Effector memory CD8-positive, alpha-beta T cell (primary cell): ENCODE measurements around the gene OLFML2A.

Experiments used
- ATAC-seq: fragments of 150-1000 bp; cut with Tn5 transposase; replicated peaks from 2 replicates; pipeline ENCODE4 v1.10.0; 2021; ENCODE audit warnings: mild to moderate bottlenecking, moderate library complexity
- DNase-seq, 3 experiments: peaks; one replicate each; pipeline ENCODE4 v3.0.0; 2021
- H3K27ac Mint-ChIP-seq, 2 donors: one replicate each; pipeline ENCODE4 v1.8.0; 2022; ENCODE audit warnings: mild to moderate bottlenecking in 2 of 2, mixed read lengths in 2 of 2, moderate library complexity in 2 of 2
- H3K27me3 Mint-ChIP-seq, 2 donors: one replicate each; pipeline ENCODE4 v1.8.0; 2022; ENCODE audit warnings: mixed read lengths in 2 of 2
- H3K36me3 Mint-ChIP-seq: one replicate; pipeline ENCODE4 v1.8.0; 2022; ENCODE audit warnings: mild to moderate bottlenecking, moderate library complexity, mixed read lengths; ENCODE audit not compliant: insufficient read depth
- H3K4me1 Mint-ChIP-seq, 2 donors: one replicate each; pipeline ENCODE4 v1.8.0; 2022; ENCODE audit warnings: low read depth in 2 of 2, mixed read lengths in 2 of 2
- H3K4me3 Mint-ChIP-seq, 2 donors: one replicate each; pipeline ENCODE4 v1.8.0; 2022; ENCODE audit warnings: mild to moderate bottlenecking in 2 of 2, mixed read lengths in 2 of 2, moderate library complexity in 2 of 2
- H3K9me3 Mint-ChIP-seq, 2 donors: one replicate each; pipeline ENCODE4 v1.8.0; 2022; ENCODE audit warnings: mixed read lengths in 2 of 2

OLFML2A gene

DNA sequence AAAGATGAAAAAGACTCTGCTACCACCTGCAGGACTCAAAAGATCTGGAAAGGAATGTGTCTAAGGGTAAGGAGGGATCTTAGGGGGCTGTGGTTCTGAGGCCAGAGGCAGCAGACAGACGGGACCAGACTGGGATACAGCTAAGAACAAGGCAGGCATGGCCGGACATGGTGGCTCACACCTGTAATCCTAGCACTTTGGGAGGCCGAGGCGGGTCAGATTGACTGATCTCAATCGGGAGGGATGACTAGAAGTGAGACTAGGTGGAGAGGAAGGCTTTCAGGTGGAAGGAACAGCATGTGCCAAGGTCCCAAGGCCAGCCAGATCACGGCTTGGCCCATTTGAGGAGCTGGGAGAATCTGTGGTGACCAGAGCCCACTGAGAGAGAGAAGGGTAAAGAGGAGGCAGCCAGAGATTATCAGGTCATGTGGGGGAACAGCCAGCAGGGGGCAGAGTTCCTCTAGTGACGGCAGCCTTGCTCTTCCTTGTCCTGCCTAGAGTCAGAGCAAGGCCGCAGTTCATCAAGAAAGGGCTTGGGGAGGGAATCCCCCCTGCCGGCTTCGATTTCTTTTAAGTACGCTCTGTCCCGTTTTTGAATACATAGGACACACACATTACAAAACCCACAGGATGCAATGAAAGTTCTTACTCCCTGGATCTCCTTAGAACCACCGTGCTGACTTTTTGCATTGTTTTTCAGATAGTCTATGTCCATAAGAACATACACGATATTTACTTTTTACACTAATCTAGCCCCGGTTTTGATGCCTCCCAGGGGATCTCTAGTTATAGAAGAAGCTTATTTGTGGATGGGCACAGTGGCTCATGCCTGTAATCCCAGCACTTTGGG is 2.6 kb upstream of the OLFML2A start:
- peak; percentile 20 for ATAC-seq
- Mint-ChIP-seq H3K4me1 (peaks cover 32 to 35% of the 10 kb centered on the region in 2 donors), H3K4me3 (no peak overlapping the region), H3K36me3 (peaks cover 5% of the 10 kb centered on the region), H3K27me3 (peaks cover 24 to 53% of the 10 kb centered on the region in 2 donors), H3K9me3 (no peaks in the 10 kb centered on the region), H3K27ac (peak overlapping the region in 1 of 2 donors; percentile 29)
- peak; percentile 80 to 85 (median 83) for DNase-seq

DNA sequence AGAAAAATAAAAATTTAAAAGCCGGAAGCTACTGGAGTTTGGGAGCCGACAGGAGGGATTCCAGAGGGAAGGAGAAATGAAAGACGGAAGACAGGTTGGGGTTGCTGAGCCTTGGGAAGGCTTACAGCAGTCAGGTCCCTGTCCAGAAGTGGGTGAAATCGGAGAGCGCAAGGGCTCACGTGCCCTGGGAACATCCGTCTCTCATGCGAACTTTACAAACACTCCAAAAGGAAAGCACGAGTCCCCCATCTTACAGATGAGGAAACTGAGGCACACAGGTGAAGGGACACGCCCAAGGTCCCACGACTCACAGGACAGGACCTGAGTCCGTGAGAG is 347 bp upstream of the OLFML2A start:
- Mint-ChIP-seq H3K4me1 (peaks cover 18 to 19% of the 10 kb centered on the region in 2 donors), H3K9me3 (no peaks in the 10 kb centered on the region), H3K27me3 (peaks cover 12 to 39% of the 10 kb centered on the region in 2 donors), H3K36me3 (peaks cover 3% of the 10 kb centered on the region), H3K4me3 (peak overlapping the region; percentile 80 to 81), H3K27ac (no peak overlapping the region)
- DNase-seq (no peak), ATAC-seq (no peak)

DNA sequence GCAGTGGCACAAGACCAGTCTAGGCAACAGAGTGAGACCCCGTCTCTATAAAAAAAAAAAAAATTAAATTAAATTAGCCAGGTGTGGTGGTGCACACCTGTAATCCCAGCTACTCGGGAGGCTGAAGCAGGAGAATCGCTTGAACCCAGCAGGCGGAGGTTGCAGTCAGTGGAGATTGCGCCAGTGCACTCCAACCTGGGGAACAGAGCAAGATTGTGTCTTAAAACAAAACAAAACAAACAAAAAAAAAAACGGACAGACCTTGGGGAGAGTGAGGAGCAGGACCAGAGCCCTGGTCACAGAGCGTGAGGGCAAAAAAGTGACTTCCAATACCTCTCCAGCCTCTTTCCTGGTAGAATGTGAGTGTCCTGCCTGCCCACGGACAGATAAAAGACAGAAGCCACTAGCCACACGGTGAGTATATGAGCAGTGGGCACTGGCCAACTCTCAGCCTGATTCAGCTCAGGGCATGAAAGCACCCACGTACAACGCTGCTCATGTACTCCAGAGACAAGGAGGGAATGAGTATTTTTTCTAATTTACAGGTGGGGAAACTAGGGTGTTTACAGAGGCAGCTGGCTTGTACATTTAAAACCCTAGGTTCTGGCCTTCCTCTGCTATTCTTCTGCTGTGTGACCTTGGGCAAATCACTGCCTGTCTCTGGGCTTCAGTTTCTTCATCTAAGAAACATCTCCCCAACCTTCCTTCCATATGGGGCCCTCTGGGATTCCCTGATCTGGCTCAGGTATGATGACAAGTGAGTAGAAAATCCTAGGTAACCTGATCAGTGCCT is 1.8 kb downstream of the OLFML2A start:
- no peaks in the 10 kb centered on the region for H3K36me3 Mint-ChIP-seq
- H3K4me3 Mint-ChIP-seq = no peak overlapping the region
- H3K9me3 Mint-ChIP-seq = no peaks in the 10 kb centered on the region
- no peak for DNase-seq
- peaks cover 11 to 12% of the 10 kb centered on the region in 2 donors for H3K4me1 Mint-ChIP-seq
- H3K27ac Mint-ChIP-seq = peak overlapping the region in 1 of 2 donors; percentile 77
- peaks cover 12 to 25% of the 10 kb centered on the region in 2 donors for H3K27me3 Mint-ChIP-seq
- no peak for ATAC-seq

DNA sequence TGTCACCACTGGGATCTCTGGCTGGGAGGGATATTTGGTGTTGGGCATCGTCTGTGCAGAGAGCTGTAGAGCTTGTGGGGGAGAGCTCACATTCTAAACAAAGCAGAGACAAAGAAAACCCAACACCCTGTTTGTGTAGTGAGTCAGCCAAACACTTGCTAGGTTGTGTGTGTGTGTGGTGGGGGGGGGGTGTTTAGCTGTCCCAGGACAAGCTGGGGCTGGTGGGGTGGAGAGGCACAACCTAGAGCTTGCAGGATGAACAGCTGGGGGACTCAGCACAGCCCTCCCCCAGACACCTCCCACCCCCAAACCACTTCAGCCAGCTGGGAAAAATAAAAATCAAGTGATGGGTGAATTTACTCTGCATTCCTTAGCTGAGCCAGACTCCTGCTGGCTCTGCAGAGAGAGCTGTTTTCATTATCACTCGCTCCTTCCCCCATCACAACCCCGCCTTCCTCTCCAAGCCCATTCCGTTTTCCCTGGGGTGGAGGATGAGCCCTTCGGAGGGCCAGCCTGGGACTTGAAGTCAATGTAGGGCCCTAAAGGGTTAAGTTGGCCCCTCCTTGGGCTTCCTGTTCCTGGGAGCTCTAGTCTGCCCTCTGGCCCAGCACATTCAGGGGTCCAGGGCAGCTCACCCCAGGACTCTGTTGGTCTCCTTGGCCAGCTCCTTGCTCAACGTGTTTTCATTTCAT is 2.6 kb downstream of the OLFML2A start:
- Mint-ChIP-seq H3K4me1 (peaks cover 6% of the 10 kb centered on the region in 2 donors), H3K36me3 (no peaks in the 10 kb centered on the region), H3K27ac (peak overlapping the region in 1 of 2 donors; percentile 77), H3K4me3 (no peak overlapping the region), H3K27me3 (peaks cover 12 to 18% of the 10 kb centered on the region in 2 donors), H3K9me3 (no peaks in the 10 kb centered on the region)
- ATAC-seq (no peak), DNase-seq (no peak)

DNA sequence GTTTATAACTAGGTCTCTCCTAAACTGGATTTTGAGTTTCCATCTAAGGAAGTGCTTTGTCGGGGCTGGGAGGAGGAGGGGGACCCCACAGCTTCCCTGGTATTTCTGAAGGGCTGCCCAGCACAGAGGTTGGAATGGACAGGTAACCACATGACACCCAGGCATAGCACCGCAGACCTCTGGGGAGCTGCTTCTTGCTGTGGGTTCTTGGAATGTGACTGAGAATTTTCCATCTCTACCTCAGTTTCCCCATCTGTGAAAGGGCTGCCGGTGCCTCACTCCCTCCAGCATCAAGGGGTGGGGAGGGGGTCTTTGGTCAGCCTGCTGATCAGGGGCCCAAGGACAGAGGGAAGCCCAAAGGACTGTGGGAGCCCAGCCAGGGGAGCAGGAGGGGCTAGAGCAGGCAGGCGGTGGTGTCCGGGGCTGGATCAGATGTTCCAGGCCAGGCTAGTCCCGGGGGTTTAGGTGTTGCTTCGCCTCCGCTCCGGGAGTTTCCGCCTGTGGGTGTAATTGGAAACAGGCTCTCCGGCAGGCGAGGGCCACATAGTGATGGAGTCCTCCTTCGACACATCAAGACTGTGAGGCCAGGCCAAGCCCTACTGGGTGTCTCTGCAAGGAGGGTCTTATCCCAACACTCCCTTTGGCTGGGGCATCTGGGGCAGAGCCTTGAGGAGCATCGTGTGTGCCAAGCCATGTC is 3.3 kb downstream of the OLFML2A start:
- Mint-ChIP-seq H3K27ac (no peak overlapping the region), H3K4me3 (no peak overlapping the region), H3K36me3 (no peaks in the 10 kb centered on the region), H3K9me3 (no peaks in the 10 kb centered on the region), H3K4me1 (peaks cover 5 to 6% of the 10 kb centered on the region in 2 donors), H3K27me3 (peaks cover 12 to 15% of the 10 kb centered on the region in 2 donors)
- DNase-seq (no peak), ATAC-seq (no peak)

DNA sequence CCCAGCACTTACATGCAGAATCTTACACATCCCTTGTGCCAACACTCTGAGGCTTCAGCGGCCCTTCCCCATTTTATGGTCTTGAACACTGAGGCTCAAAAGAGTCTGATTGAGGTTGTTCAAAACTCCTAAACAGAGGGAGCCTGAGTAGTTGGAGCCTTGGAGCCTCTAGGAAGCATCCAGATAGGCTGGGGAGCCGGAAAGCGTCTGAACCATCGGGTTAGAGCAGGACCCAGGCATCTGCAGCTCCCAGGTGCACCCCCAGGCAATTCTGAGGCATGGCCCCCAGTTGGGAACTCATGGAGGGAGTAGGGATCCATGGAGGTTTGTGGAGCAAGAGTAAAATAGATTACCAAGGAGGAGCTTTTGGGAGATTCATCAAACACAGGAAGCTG is 3.8 kb downstream of the OLFML2A start:
- H3K27me3 Mint-ChIP-seq = peaks cover 9 to 11% of the 10 kb centered on the region in 2 donors

DNA sequence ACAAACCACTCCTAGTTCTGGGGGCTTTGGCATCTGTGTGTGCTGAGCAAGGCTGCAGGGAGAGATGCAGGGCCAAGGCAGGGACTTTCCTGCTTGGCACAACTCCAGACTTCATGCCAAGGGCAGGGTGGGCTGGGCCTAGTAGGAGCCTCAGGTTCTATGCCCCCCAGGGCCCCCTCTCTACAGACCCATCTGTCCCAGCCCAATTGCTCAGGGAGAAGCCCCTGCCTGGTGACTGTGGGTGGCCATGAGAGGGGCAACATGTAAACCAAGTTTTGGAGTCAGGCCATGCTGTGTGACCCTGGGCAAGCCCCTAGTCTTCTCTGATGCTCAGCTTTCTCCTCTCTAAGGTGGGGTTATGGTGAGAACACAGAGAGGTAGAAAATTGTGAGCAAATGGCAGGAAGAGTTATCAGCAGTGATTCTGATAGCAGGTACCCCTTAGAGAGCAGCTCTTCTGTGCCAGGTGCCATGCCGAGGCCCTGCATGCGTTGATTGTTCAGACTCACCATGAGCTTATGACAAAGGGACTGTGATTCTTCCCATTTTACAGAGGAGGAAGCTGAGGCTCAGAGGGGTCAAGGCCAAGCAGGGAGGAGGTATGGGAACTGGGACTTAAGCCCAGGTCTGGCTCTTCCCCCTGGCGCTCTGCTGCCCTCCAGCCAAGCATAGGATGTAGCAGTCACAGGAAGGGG is 5.2 kb downstream of the OLFML2A start:
- no peaks in the 10 kb centered on the region for H3K9me3 Mint-ChIP-seq
- no peak overlapping the region for H3K27ac Mint-ChIP-seq
- DNase-seq (no peak), ATAC-seq (no peak)
- H3K27me3 Mint-ChIP-seq = no peaks in the 10 kb centered on the region
- H3K36me3 Mint-ChIP-seq = no peaks in the 10 kb centered on the region
- no peaks in the 10 kb centered on the region for H3K4me1 Mint-ChIP-seq
- H3K4me3 Mint-ChIP-seq = no peak overlapping the region

More for the DNA sequence above, 3.8 kb downstream of the OLFML2A start:
- no peak for ATAC-seq
- Mint-ChIP-seq H3K9me3 (no peaks in the 10 kb centered on the region), H3K27ac (no peak overlapping the region), H3K36me3 (no peaks in the 10 kb centered on the region), H3K4me3 (no peak overlapping the region), H3K4me1 (peaks cover 5 to 6% of the 10 kb centered on the region in 2 donors)
- no peak for DNase-seq

DNA sequence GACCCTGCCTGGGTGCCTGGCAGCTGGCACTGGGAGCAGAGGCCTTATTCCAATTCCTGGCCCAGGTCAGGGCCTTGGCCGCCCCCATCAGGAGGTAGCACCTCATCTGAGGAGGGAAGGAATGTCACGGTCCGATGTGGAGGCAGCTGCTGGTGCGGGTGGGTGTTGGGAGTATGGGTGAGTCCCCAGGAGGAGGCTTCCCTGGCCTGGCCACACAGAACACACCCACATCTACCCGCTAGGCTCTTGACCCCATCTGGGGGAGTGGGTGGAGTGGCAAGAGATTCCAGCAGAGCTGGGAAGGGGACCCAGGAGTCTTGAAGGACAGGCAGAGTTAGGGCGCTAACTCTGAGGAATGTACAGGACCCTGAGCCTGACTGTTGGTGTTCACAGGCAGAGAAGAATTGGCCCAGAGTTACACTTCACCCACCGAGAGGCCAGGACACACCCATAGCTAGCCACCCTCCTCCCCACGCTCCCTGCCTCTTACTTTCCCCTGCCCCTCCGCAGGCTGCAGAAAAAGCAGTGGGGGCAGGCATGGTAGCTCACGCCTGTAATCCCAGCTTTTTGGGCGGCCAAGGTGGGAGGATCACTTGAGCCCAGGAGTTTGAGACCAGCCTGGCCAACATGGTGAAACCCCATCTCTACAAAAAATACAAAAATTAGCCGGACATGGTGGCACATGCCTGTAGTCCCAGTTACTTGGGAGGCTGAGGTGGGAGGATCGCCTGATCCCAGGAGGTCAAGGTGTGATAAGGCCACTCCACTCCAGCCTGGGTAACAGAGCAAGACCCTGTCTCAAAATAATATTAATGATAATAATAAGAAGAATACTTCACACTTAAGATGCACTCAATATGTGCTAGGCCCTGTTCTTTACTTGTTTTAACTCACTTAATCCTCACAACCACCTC is 6.0 kb downstream of the OLFML2A start:
- no peaks in the 10 kb centered on the region for H3K36me3 Mint-ChIP-seq
- no peaks in the 10 kb centered on the region for H3K27me3 Mint-ChIP-seq
- no peaks in the 10 kb centered on the region for H3K4me1 Mint-ChIP-seq
- no peak for DNase-seq
- no peak overlapping the region for H3K4me3 Mint-ChIP-seq
- ATAC-seq = no peak
- no peaks in the 10 kb centered on the region for H3K9me3 Mint-ChIP-seq
- no peak overlapping the region for H3K27ac Mint-ChIP-seq

DNA sequence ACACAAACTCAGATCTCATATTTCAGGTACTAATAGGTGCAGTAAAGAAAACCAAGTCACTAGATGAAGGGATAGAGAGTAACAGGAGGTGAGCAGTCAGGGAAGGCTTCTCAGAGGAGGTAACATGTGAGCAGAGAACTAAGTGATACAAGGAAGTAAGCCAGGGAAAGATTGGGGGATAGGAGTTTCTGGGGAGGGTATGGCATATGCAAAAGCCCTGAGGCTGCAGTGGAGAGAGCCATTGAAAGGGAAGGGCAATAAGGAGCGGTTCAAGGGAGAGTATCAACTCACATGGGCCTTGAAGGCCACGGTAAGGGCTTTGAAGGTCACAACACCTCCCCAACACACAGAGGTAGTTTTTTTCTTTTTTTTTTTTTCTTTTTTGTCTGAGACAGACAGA is 6.9 kb downstream of the OLFML2A start:
- H3K27me3 Mint-ChIP-seq = no peaks in the 10 kb centered on the region
- no peaks in the 10 kb centered on the region for H3K36me3 Mint-ChIP-seq
- H3K9me3 Mint-ChIP-seq = no peaks in the 10 kb centered on the region
- DNase-seq (no peak), ATAC-seq (no peak)
- no peak overlapping the region for H3K4me3 Mint-ChIP-seq
- H3K4me1 Mint-ChIP-seq = no peaks in the 10 kb centered on the region
- no peak overlapping the region for H3K27ac Mint-ChIP-seq

DNA sequence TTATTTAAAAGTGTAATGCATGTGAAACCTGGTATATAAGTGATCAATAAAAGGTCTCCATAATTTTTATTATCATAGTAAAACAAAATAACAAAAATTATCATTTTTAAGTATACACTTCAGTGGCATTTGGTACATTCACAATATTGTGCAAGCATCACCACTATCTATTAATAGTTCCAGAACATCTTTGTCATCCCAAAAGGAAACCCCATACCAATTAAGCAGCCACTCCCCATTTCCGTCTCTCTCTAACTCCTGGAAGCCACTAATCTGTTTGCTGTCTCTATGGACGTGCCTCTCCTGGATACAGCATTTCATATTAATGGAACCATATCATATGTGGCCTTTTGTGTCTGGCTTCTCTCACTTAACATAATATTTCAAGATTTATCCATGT is 7.6 kb downstream of the OLFML2A start:
- H3K27me3 Mint-ChIP-seq = no peaks in the 10 kb centered on the region
- ATAC-seq = no peak
- no peak overlapping the region for H3K27ac Mint-ChIP-seq
- DNase-seq = no peak
- H3K9me3 Mint-ChIP-seq = no peaks in the 10 kb centered on the region
- no peak overlapping the region for H3K4me3 Mint-ChIP-seq
- H3K4me1 Mint-ChIP-seq = no peaks in the 10 kb centered on the region
- no peaks in the 10 kb centered on the region for H3K36me3 Mint-ChIP-seq

DNA sequence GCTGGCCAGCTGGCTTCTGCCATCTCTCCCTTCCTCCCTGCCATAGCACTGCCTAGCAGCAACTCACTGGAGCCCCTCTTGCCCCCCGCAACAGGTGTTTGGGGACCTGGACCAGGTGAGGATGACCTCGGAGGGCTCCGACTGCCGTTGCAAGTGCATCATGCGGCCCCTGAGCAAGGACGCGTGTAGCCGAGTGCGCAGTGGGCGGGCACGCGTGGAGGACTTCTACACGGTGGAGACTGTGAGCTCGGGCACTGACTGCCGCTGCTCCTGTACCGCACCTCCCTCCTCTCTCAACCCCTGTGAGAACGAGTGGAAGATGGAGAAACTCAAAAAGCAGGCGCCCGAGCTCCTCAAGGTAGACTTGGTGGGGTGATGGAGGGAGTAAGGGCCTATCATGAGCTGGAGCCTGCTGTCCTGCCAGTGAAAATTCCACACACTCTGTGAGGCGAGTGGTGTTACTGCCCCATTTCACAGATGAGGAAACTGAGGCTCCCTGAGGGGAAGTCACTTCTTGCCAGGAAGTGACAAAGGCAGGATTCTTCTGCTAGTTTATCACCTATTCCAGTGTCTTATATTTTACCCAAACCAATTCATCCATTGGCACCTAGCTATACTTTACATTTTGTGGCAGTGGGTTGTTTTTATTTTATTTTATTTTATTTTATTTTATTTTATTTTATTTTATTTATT is 10.1 kb downstream of the OLFML2A start:
- Mint-ChIP-seq H3K4me3 (no peak overlapping the region), H3K9me3 (no peaks in the 10 kb centered on the region), H3K27ac (no peak overlapping the region), H3K4me1 (no peaks in the 10 kb centered on the region), H3K27me3 (peaks cover 0 to 16% of the 10 kb centered on the region in 2 donors), H3K36me3 (no peaks in the 10 kb centered on the region)
- DNase-seq = no peak
- no peak for ATAC-seq
